Esophagus squamous epithelium (tissue), 4 donors: ENCODE data around the gene MRRF.

ENCODE experiments used
- POLR2A ChIP-seq, 4 donors: fragments of 450-650 bp; IDR thresholded peaks; one replicate each; pipeline ENCODE4 v1.6.1; 2017; ENCODE audit warnings: antibody characterized with exemption in 4 of 4, mild to moderate bottlenecking in 4 of 4, moderate library complexity in 3 of 4
- TF ChIP-seq, protein P1 (sequence below), 6 experiments: fragments of 450-650 bp in 4 of 6; fragments of 200-600 bp in 2 of 6; sonication (generic) in 2 of 6; IDR thresholded peaks; one replicate each; pipeline ENCODE4 v1.5.1; 2016 to 2019; ENCODE audit warnings: antibody characterized with exemption in 6 of 6, mild to moderate bottlenecking in 4 of 6, moderate library complexity in 4 of 6

- no peak for TF ChIP-seq POLR2A (IDR thresholded peaks at IDR 0.05)
- TF ChIP-seq, protein P1, sequence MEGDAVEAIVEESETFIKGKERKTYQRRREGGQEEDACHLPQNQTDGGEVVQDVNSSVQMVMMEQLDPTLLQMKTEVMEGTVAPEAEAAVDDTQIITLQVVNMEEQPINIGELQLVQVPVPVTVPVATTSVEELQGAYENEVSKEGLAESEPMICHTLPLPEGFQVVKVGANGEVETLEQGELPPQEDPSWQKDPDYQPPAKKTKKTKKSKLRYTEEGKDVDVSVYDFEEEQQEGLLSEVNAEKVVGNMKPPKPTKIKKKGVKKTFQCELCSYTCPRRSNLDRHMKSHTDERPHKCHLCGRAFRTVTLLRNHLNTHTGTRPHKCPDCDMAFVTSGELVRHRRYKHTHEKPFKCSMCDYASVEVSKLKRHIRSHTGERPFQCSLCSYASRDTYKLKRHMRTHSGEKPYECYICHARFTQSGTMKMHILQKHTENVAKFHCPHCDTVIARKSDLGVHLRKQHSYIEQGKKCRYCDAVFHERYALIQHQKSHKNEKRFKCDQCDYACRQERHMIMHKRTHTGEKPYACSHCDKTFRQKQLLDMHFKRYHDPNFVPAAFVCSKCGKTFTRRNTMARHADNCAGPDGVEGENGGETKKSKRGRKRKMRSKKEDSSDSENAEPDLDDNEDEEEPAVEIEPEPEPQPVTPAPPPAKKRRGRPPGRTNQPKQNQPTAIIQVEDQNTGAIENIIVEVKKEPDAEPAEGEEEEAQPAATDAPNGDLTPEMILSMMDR (IDR thresholded peaks at IDR 0.05): no peak
Measured at GRCh38 chr9:122263699-122264349, 858 bp upstream of the MRRF start.
